KOPT-K1 (cell line): ENCODE results near the gene ADAMTS17.

Experiments
- H3K27ac ChIP-seq: fragments of 200-600 bp; sonication (generic); 2 replicates; pipeline ENCODE4 v1.5.1; 2016; ENCODE audit warnings: antibody characterized with exemption, mild to moderate bottlenecking, low read depth, low read length; ENCODE audit not compliant: poor library complexity, severe bottlenecking
- H3K36me3 ChIP-seq: fragments of 200-600 bp; sonication (generic); 2 replicates; pipeline ENCODE4 v1.5.1; 2017; ENCODE audit warnings: antibody characterized with exemption, mild to moderate bottlenecking, low read length, moderate library complexity; ENCODE audit not compliant: insufficient read depth
- H3K9me3 ChIP-seq: fragments of 200-600 bp; sonication (generic); 2 replicates; pipeline ENCODE4 v1.5.1; 2017; ENCODE audit warnings: antibody characterized with exemption, low read length, mild to moderate bottlenecking; ENCODE audit not compliant: insufficient read depth, poor library complexity, severe bottlenecking

ADAMTS17 gene

GRCh38 chr15:100279446-100279845 is 62.3 kb downstream of the ADAMTS17 start:
- Histone ChIP-seq H3K36me3 (no peaks in the 10 kb centered on the region), H3K9me3 (no peaks in the 10 kb centered on the region), H3K27ac (no peak overlapping the region)

- H3K36me3 ChIP-seq, result no peaks in the 10 kb centered on the region
- H3K9me3 ChIP-seq, result no peaks in the 10 kb centered on the region
Measured at GRCh38 chr15:100278596-100279380, 63.0 kb downstream of the ADAMTS17 start.

GRCh38 chr15:100277087-100277855 is 64.5 kb downstream of the ADAMTS17 start:
- Histone ChIP-seq H3K27ac (no peak overlapping the region), H3K36me3 (no peaks in the 10 kb centered on the region), H3K9me3 (no peaks in the 10 kb centered on the region)

More at GRCh38 chr15:100278596-100279380, 63.0 kb downstream of the ADAMTS17 start:
- no peak overlapping the region for H3K27ac ChIP-seq

- no peaks in the 10 kb centered on the region for H3K9me3 ChIP-seq
- H3K27ac ChIP-seq, result no peak overlapping the region
- H3K36me3 ChIP-seq, result no peaks in the 10 kb centered on the region
Measured at GRCh38 chr15:100276506-100276905, 65.3 kb downstream of the ADAMTS17 start.

GRCh38 chr15:100275641-100276040 is 66.1 kb downstream of the ADAMTS17 start:
- Histone ChIP-seq H3K9me3 (no peaks in the 10 kb centered on the region), H3K27ac (no peak overlapping the region), H3K36me3 (no peaks in the 10 kb centered on the region)

- no peaks in the 10 kb centered on the region for H3K9me3 ChIP-seq
- H3K27ac ChIP-seq, result no peak overlapping the region
- H3K36me3 ChIP-seq, result no peaks in the 10 kb centered on the region
Measured at GRCh38 chr15:100269831-100270230, 71.9 kb downstream of the ADAMTS17 start.

GRCh38 chr15:100266166-100266565 is 75.6 kb downstream of the ADAMTS17 start:
- H3K27ac ChIP-seq, result no peak overlapping the region
- no peaks in the 10 kb centered on the region for H3K9me3 ChIP-seq
- H3K36me3 ChIP-seq, result no peaks in the 10 kb centered on the region

- H3K36me3 ChIP-seq, result no peaks in the 10 kb centered on the region
- H3K9me3 ChIP-seq, result no peaks in the 10 kb centered on the region
- no peak overlapping the region for H3K27ac ChIP-seq
Measured at GRCh38 chr15:100265641-100266035, 76.1 kb downstream of the ADAMTS17 start.

GRCh38 chr15:100264994-100265640 is 76.7 kb downstream of the ADAMTS17 start:
- no peaks in the 10 kb centered on the region for H3K9me3 ChIP-seq
- H3K27ac ChIP-seq, result no peak overlapping the region
- no peaks in the 10 kb centered on the region for H3K36me3 ChIP-seq

GRCh38 chr15:100263721-100264455 is 77.9 kb downstream of the ADAMTS17 start:
- Histone ChIP-seq H3K27ac (no peak overlapping the region), H3K9me3 (no peaks in the 10 kb centered on the region), H3K36me3 (no peaks in the 10 kb centered on the region)

GRCh38 chr15:100263031-100263430 is 78.7 kb downstream of the ADAMTS17 start:
- H3K36me3 ChIP-seq, result no peaks in the 10 kb centered on the region
- H3K27ac ChIP-seq, result no peak overlapping the region
- no peaks in the 10 kb centered on the region for H3K9me3 ChIP-seq

- no peaks in the 10 kb centered on the region for H3K36me3 ChIP-seq
- no peak overlapping the region for H3K27ac ChIP-seq
- no peaks in the 10 kb centered on the region for H3K9me3 ChIP-seq
Measured at GRCh38 chr15:100261302-100262240, 80.2 kb downstream of the ADAMTS17 start.

- no peaks in the 10 kb centered on the region for H3K36me3 ChIP-seq
- H3K27ac ChIP-seq, result no peak overlapping the region
- H3K9me3 ChIP-seq, result no peaks in the 10 kb centered on the region
Measured at GRCh38 chr15:100259266-100259665, 82.5 kb downstream of the ADAMTS17 start.
